GM23248 (cell line): ENCODE results near the gene P2RX4.

Experiments
- EZH2 ChIP-seq: fragments of 200-600 bp; sonication (generic); IDR thresholded peaks from 2 replicates; pipeline ENCODE4 v1.6.1; 2018; ENCODE audit warnings: antibody characterized with exemption, mild to moderate bottlenecking; ENCODE audit not compliant: insufficient read depth, poor library complexity, severe bottlenecking
- EZH2phosphoT487 ChIP-seq: fragments of 200-600 bp; sonication (generic); IDR thresholded peaks from 2 replicates; pipeline ENCODE4 v1.6.1; 2018; ENCODE audit warnings: antibody characterized with exemption, moderate library complexity, mild to moderate bottlenecking, low read depth; ENCODE audit not compliant: insufficient read depth

- TF ChIP-seq EZH2 (no peak), EZH2phosphoT487 (no peak)
These were observed 45.5 kb downstream of the P2RX4 start for GRCh38 chr12:121255433-121255832.
